Hepatocyte (in vitro differentiated cells): Measurements from ENCODE around the gene STRC. TPM values are rescaled to one million over a fixed set of nuclear protein-coding genes. Genes with fewer than 3 reads are reported as not detected.
"Not testable (repeated sequence)": the region's sequence is repeated elsewhere in the genome, so short reads cannot be mapped to it uniquely, and the experiment has no call there.

Experiments used
- DNase-seq: peaks from one replicate; pipeline ENCODE4 v3.0.0-alpha.2; 2016; ENCODE audit warnings: low spot score
- H2AFZ ChIP-seq: fragments of 200-600 bp; sonication (generic); 2 replicates; pipeline ENCODE4 v1.6.0; 2016; ENCODE audit warnings: antibody characterized with exemption, mild to moderate bottlenecking
- H3K27ac ChIP-seq: fragments of 200-600 bp; sonication (generic); 2 replicates; pipeline ENCODE4 v1.5.1; 2016; ENCODE audit warnings: mild to moderate bottlenecking
- H3K27me3 ChIP-seq: fragments of 200-600 bp; sonication (generic); 2 replicates; pipeline ENCODE4 v1.6.1; 2016
- H3K36me3 ChIP-seq: fragments of 200-600 bp; sonication (generic); replicated peaks from 2 replicates; pipeline ENCODE4 v1.5.1; 2016; ENCODE audit warnings: low read depth; ENCODE audit not compliant: insufficient read depth
- H3K4me1 ChIP-seq: fragments of 200-600 bp; sonication (generic); 2 replicates; pipeline ENCODE4 v1.5.1; 2016; ENCODE audit warnings: mild to moderate bottlenecking, moderate library complexity; ENCODE audit not compliant: insufficient read depth
- H3K4me2 ChIP-seq: fragments of 200-600 bp; sonication (generic); 2 replicates; pipeline ENCODE4 v1.6.0; 2016
- H3K4me3 ChIP-seq: fragments of 200-600 bp; sonication (generic); 2 replicates; pipeline ENCODE4 v1.5.1; 2016; ENCODE audit warnings: mild to moderate bottlenecking
- H3K79me2 ChIP-seq: fragments of 200-600 bp; sonication (generic); 2 replicates; pipeline ENCODE4 v1.6.0; 2017; ENCODE audit warnings: mild to moderate bottlenecking
- H3K9me2 ChIP-seq: fragments of 200-600 bp; sonication (generic); replicated peaks from 2 replicates; pipeline ENCODE4 v1.6.0; 2017; ENCODE audit warnings: mild to moderate bottlenecking; ENCODE audit not compliant: insufficient read depth
- H3K9me3 ChIP-seq: fragments of 200-600 bp; sonication (generic); 2 replicates; pipeline ENCODE4 v1.5.1; 2016; ENCODE audit warnings: low read depth, mild to moderate bottlenecking
- H4K20me1 ChIP-seq: fragments of 200-600 bp; sonication (generic); 2 replicates; pipeline ENCODE4 v1.6.0; 2016; ENCODE audit warnings: mild to moderate bottlenecking; ENCODE audit not compliant: insufficient read depth, poor library complexity, severe bottlenecking
- EZH2 ChIP-seq: fragments of 200-600 bp; sonication (generic); IDR thresholded peaks from 2 replicates; pipeline ENCODE4 v1.6.1; 2016; ENCODE audit warnings: antibody characterized with exemption, mild to moderate bottlenecking, borderline replicate concordance
- EZH2phosphoT487 ChIP-seq: fragments of 200-600 bp; sonication (generic); IDR thresholded peaks from one replicate; pipeline ENCODE4 v1.6.1; 2018; ENCODE audit warnings: antibody characterized with exemption, mild to moderate bottlenecking, low read depth, moderate library complexity; ENCODE audit not compliant: unreplicated experiment, severe bottlenecking
- WGBS: methylation state at CpG from one replicate; pipeline ENCODE4 v1.1.6; 2016; ENCODE audit warnings: low lambda C conversion rate; ENCODE audit errors: missing lambda C conversion rate; 5-methylcytosine and 5-hydroxymethylcytosine counted together
- polyA plus RNA-seq: library from polyadenylated mRNA; unstranded; fragments of >200 nt; fragmentation: Nextera tagmentation; extraction: Ambion mirVana; gene quantifications from 2 replicates; pipeline ENCODE4 v1.2.1, GENCODE V29; 2016
- total RNA-seq: library from RNA; depleted of rRNA; stranded (reverse); fragments of >200 nt; gene quantifications from 2 replicates; pipeline ENCODE4 v1.2.3, GENCODE V29; 2014
- TF ChIP-seq, protein P1 (sequence below): fragments of 200-600 bp; sonication (generic); IDR thresholded peaks from 2 replicates; pipeline ENCODE4 v1.5.1; 2016; ENCODE audit warnings: antibody characterized with exemption, mild to moderate bottlenecking; ENCODE audit not compliant: poor library complexity

STRC gene
- total and polyA plus RNA-seq, 2 experiments from 2014 or later = 0.23 to 0.47 TPM

DNA sequence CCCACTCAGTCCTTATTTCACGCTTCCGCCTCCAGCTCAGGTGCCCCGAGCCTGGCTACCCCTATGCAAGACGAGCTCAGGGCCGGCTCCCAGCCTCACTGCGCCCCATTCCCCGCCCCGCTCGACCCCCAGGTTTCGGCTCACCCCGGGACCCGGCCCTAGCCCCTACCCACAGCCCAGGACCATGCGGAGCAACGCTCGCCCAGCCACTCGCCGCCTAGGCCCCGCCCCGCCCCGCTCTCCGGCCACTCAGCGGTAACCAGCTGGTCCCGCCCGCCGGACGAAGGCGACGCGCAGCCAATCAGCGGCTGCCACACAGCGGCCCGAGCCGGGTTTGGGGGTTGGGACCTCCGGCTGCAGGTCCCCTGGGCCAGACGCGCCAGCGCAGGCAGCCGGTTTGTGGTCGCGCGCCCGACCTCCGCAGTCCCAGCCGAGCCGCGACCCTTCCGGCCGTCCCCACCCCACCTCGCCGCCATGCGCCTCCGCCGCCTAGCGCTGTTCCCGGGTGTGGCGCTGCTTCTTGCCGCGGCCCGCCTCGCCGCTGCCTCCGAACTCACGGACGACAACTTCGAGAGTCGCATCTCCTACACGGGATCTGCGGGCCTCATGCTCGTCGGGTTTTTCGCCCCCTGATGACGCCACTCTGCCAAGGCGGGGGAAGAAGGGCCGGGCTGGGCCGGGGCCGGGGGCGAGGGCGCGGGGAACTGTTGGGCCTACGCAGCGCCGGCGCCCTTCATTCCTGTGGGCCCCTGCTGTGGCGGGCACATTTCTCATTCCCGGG lies 30.2 kb upstream of the STRC start, which contains the start of gene CATSPER2:
TSS of gene CATSPER2 (minus strand) at position 196 of the 781 bp plus-strand sequence. CDS start 783 bp downstream, outside the sequence.
- Histone ChIP-seq H3K9me3 (no peaks in the 10 kb centered on the region), H3K36me3 (no peaks in the 10 kb centered on the region), H3K79me2 (no peaks in the 10 kb centered on the region), H4K20me1 (no peaks in the 10 kb centered on the region), H3K27me3 (no peaks in the 10 kb centered on the region), H3K4me2 (no peak within 1 kb of the TSS), H3K27ac (no peak within 1 kb of the TSS), H2AFZ (no peak within 1 kb of the TSS), H3K9me2 (no peaks in the 10 kb centered on the region), H3K4me1 (no peaks in the 10 kb centered on the region), H3K4me3 (no peak within 1 kb of the TSS)
- DNase-seq = no peak
- TF ChIP-seq EZH2phosphoT487 = no peak
- no peak for TF ChIP-seq EZH2
- TF ChIP-seq, protein P1, sequence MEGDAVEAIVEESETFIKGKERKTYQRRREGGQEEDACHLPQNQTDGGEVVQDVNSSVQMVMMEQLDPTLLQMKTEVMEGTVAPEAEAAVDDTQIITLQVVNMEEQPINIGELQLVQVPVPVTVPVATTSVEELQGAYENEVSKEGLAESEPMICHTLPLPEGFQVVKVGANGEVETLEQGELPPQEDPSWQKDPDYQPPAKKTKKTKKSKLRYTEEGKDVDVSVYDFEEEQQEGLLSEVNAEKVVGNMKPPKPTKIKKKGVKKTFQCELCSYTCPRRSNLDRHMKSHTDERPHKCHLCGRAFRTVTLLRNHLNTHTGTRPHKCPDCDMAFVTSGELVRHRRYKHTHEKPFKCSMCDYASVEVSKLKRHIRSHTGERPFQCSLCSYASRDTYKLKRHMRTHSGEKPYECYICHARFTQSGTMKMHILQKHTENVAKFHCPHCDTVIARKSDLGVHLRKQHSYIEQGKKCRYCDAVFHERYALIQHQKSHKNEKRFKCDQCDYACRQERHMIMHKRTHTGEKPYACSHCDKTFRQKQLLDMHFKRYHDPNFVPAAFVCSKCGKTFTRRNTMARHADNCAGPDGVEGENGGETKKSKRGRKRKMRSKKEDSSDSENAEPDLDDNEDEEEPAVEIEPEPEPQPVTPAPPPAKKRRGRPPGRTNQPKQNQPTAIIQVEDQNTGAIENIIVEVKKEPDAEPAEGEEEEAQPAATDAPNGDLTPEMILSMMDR = no peak
- WGBS = 97% methylated on average over 58 of the region's 85 CpGs

DNA sequence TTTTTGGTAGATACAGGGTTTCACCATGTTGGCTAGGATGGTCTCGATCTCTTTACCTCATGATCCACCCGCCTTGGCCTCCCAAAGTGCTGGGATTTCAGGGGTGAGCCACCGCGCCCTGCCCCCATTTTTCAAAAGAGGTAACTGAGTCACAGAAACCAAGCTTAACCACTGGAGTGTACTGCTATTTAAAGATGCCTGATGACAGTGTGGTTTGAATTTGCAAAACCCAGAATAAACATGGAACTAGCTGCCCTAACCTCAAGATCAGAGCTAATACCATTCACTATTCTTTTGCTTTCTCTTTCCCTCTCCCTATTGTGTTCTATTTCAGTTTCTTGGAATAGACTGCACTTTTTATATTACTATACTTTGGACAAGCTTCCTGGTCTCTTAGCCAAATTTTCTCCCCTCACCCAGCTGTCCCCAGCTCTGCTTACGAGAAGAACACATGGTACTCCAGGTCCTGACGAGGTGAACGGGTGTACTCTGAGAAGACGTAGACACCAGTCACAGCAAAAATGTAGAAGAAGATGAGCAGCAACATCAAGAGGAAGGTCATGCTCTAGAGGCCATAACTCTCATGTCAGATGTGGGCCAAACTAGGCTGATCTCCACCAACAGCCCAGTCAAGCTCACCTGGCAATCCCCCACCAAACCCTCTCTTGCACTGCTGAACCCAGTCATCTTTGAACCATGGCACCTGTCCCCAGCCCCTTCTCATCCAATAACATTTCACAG lies 20.0 kb upstream of the STRC start:
- not testable (repeated sequence) for H3K79me2 ChIP-seq, H3K4me3 ChIP-seq, DNase-seq, H3K36me3 ChIP-seq, H3K9me3 ChIP-seq, H2AFZ ChIP-seq, H3K9me2 ChIP-seq, H4K20me1 ChIP-seq, H3K27me3 ChIP-seq, H3K4me1 ChIP-seq, H3K4me2 ChIP-seq, H3K27ac ChIP-seq
- WGBS = 94% methylated on average over 8 of the region's 8 CpGs

DNA sequence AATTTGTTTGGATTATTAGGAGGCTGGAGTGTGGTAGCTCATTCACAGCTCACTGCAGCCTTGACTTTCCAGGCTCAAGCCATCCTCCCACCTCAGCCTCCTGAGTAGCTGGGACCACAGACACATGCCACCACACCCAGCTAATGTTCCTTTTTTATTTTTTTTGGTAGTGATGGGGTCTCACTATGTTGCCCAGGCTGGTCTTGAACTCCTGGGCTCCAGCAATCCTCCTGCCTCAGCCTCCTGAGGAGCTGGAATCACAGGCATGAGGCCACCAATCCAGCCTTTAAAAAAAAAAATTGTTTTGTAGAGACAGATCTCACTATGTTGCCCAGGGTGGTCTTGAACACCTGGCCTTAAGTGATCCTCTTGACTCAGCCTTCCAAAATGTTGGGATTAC lies 8.3 kb upstream of the STRC start:
- H3K79me2 ChIP-seq, H3K27me3 ChIP-seq, DNase-seq, H3K9me3 ChIP-seq, H2AFZ ChIP-seq, H3K4me2 ChIP-seq, H3K9me2 ChIP-seq, H4K20me1 ChIP-seq, H3K4me1 ChIP-seq, H3K36me3 ChIP-seq, H3K4me3 ChIP-seq, H3K27ac ChIP-seq: not testable (repeated sequence)

DNA sequence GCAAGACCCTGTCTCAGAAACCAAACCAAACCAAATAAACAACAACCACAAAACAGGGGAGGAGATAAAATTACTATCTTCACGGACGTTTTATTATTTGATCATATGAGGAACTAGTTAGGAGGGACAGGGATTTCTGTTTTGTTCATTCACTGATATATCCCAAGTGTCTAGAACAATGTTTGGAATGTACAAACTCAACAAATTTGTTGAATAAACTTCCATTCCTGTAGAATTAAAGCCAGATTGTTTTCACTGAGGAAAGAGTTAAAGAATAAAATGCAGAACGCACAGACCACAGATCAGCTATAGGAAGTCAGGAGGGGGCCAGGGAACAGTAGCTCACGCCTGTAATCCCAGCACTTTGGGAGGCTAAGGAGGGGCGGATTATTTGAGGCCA lies 6.5 kb upstream of the STRC start:
- Histone ChIP-seq H3K27ac (no peak overlapping the region), H2AFZ (no peak overlapping the region), H4K20me1 (no peaks in the 10 kb centered on the region), H3K4me1 (no peaks in the 10 kb centered on the region), H3K4me2 (no peak overlapping the region), H3K4me3 (no peak overlapping the region), H3K9me3 (no peaks in the 10 kb centered on the region), H3K36me3 (no peaks in the 10 kb centered on the region), H3K27me3 (no peaks in the 10 kb centered on the region), H3K9me2 (no peaks in the 10 kb centered on the region), H3K79me2 (no peaks in the 10 kb centered on the region)
- TF ChIP-seq, protein P1 = no peak
- TF ChIP-seq EZH2phosphoT487 (no peak), EZH2 (no peak)
- DNase-seq = no peak
- WGBS = 51% methylated on average over 5 of the region's 5 CpGs

DNA sequence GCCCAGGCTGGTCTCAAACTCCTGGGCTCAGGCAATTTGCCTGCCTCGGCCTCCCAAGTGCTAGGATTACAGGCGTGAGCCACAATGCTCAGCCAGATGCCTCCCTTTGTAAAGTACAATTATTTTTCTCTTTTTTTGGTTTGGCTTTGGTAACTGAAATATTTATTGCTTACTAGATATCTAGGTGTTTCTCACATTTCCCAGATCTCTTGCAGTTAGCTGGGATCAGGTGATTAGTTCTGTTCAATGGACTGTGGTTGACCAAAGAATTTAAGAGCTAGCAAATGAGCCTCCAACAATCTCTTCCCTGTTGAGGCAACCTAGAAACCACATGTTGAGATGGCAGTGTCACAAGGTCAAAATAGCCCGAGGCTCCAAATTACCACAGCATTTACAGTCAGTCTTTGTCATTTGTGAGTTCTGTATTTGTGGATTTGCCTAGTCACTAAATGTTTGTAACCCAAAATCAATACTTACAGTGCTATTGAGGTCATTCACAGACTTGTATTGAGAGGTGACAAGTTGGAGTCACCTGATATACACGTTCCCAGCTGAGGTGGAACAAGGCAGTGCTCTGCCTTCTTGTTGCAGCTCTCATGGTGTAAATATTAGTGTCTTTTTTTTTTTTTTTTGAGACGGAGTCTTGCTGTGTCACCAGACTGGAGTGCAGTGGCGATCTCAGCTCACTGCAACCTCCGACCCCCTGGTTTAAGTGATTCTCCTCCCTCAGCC lies 3.6 kb upstream of the STRC start:
- H3K9me2 ChIP-seq, H2AFZ ChIP-seq, H3K4me2 ChIP-seq, H3K4me1 ChIP-seq, H4K20me1 ChIP-seq, H3K36me3 ChIP-seq, DNase-seq, H3K9me3 ChIP-seq, H3K27ac ChIP-seq, H3K4me3 ChIP-seq, H3K27me3 ChIP-seq, H3K79me2 ChIP-seq: not testable (repeated sequence)
- WGBS = 66% methylated on average over 3 of the region's 7 CpGs

DNA sequence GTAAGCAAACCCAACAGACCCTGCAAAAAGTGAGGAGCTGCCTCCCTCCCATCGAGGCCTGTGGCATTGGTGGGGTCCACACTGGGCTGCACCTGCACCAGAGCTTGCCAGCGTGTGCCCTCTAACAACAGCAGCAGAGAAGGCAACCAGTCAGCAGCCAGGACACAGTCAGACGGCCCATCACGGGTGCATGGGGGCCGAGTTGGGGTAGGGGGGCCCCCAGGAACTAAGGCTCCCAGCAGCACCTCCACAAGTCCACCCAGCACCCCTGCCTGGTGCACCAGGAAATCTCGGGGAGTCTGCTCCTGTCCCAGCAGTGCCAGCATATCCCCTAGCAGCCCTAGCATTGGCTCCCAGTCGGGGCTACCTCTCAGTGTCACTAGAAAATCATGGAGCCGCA lies 850 bp downstream of the STRC start:
- not testable (repeated sequence) for H3K79me2 ChIP-seq, H3K4me2 ChIP-seq, H3K27ac ChIP-seq, DNase-seq, H3K9me2 ChIP-seq, H4K20me1 ChIP-seq, H3K4me1 ChIP-seq, H3K27me3 ChIP-seq, H3K36me3 ChIP-seq, H3K4me3 ChIP-seq, H3K9me3 ChIP-seq, H2AFZ ChIP-seq
- 71% methylated on average over 3 of the region's 8 CpGs for WGBS
